Measurements from ENCODE around the gene XYLT1. TPM values are rescaled to one million over a fixed set of nuclear protein-coding genes. Genes with fewer than 3 reads are reported as not detected.

The XYLT1 gene
- total and polyA plus RNA-seq, 8 donors, result 6.0 to 8.4 (median 7.3) TPM

DNA sequence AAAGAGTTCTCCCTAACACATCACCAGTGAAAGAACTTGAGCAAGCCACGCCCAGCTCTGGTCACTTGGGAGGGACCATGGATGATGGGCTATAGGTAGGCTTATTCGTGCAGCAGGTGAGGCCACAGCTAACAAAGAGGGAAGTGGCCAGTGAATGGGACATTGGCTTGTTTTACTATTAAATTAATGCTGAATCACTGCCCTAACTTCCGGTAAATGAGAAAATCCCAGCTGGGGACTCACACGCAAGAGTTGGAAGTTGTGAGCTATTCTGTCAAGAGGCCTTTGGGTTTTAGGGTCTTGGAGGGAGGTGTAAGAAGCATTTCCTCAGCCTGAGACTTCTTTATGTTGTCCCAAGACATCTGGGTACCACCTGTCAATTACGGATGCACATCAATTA is 315.3 kb downstream of the XYLT1 start:
- TF ChIP-seq, protein P1, sequence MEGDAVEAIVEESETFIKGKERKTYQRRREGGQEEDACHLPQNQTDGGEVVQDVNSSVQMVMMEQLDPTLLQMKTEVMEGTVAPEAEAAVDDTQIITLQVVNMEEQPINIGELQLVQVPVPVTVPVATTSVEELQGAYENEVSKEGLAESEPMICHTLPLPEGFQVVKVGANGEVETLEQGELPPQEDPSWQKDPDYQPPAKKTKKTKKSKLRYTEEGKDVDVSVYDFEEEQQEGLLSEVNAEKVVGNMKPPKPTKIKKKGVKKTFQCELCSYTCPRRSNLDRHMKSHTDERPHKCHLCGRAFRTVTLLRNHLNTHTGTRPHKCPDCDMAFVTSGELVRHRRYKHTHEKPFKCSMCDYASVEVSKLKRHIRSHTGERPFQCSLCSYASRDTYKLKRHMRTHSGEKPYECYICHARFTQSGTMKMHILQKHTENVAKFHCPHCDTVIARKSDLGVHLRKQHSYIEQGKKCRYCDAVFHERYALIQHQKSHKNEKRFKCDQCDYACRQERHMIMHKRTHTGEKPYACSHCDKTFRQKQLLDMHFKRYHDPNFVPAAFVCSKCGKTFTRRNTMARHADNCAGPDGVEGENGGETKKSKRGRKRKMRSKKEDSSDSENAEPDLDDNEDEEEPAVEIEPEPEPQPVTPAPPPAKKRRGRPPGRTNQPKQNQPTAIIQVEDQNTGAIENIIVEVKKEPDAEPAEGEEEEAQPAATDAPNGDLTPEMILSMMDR (IDR thresholded peaks at IDR 0.05), result no peak
- H3K4me1 ChIP-seq, result no peaks in the 10 kb centered on the region
- H3K27me3 ChIP-seq, result no peaks in the 10 kb centered on the region
- DNase-seq (no peak), ATAC-seq (no peak)
- H3K27ac ChIP-seq, result no peak overlapping the region
- H3K9me3 ChIP-seq, result no peaks in the 10 kb centered on the region
- intact Hi-C loops (cut with DNase I), result no loop called here
- H3K4me3 ChIP-seq, result no peak overlapping the region
- H3K36me3 ChIP-seq, result no peaks in the 10 kb centered on the region

DNA sequence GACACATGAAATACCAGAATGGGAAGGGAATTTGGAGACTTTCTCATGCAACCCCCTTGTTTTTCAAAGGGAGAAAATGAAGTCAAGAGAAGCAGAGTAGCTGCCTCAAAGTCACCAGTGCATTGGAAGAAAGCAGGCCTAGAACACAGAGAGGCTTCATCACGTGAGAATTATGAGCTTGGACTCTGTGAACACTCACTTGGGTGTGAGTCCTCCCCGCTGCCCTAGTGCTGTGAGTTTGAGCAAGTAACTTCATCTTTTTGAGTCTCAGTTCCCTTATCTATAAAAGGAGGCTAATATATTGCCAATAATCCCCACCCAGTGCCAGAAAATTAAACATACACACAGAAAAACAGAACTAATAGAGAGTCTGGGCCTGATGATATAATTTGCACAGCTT is 315.8 kb downstream of the XYLT1 start:
- intact Hi-C loops (cut with DNase I), result no loop called here
- peak; percentile 63 for ATAC-seq
- TF ChIP-seq, protein P1 (IDR thresholded peaks at IDR 0.05), result no peak

DNA sequence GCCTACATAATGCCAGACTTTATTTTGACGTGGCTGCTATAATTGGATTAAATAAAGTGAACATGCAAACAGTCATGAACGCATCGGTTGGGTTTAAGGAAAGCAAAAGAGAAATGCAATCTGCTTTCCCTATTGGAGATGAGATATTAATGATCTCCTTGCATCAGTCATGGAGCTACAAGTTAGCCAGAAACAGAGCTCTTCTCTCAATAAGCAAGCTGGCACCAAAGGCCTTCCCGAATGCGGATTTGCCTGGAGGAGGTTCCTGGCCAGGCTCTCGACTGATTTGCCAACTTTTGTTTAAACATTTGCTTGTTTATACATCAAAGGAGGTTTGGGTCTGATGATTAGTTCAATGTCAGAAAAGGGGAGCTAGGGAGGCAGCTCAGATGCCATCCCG is 318.4 kb downstream of the XYLT1 start:
- H3K4me1 ChIP-seq, result no peaks in the 10 kb centered on the region
- H3K36me3 ChIP-seq, result no peaks in the 10 kb centered on the region
- intact Hi-C loops (cut with DNase I), result no loop called here
- no peaks in the 10 kb centered on the region for H3K27me3 ChIP-seq
- ATAC-seq (no peak), DNase-seq (no peak)
- TF ChIP-seq, protein P1 (IDR thresholded peaks at IDR 0.05), result no peak
- H3K9me3 ChIP-seq, result no peaks in the 10 kb centered on the region
- H3K27ac ChIP-seq, result no peak overlapping the region
- no peak overlapping the region for H3K4me3 ChIP-seq

More for the DNA sequence above, 315.8 kb downstream of the XYLT1 start:
- no peak for DNase-seq
- Histone ChIP-seq H3K4me3 (no peak overlapping the region), H3K9me3 (no peaks in the 10 kb centered on the region), H3K27ac (no peak overlapping the region), H3K36me3 (no peaks in the 10 kb centered on the region), H3K4me1 (no peaks in the 10 kb centered on the region), H3K27me3 (no peaks in the 10 kb centered on the region)

DNA sequence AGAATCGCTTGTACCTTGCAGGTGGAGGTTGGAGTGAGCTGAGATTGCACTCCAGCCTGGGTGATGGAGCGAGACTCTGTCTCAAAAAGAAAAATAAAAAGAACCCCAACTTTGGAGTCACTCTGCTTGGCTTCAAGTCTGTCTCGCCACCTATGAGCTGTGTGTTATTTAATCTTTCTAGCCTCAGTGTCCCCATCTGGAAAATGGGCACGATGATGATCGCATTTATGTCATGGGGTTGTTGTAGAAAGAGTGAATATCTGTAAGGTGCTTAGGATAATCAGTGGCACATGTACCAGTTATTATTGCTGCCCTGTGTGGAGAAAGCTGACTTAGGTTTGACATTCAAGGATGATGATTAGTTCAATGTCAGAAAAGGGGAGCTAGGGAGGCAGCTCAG is 319.4 kb downstream of the XYLT1 start:
- Histone ChIP-seq H3K27ac (no peak overlapping the region), H3K9me3 (no peaks in the 10 kb centered on the region), H3K4me3 (no peak overlapping the region), H3K4me1 (no peaks in the 10 kb centered on the region), H3K27me3 (no peaks in the 10 kb centered on the region), H3K36me3 (no peaks in the 10 kb centered on the region)
- intact Hi-C loops (cut with DNase I), result no loop called here
- DNase-seq (no peak), ATAC-seq (no peak)
- TF ChIP-seq, protein P1 (IDR thresholded peaks at IDR 0.05), result no peak

DNA sequence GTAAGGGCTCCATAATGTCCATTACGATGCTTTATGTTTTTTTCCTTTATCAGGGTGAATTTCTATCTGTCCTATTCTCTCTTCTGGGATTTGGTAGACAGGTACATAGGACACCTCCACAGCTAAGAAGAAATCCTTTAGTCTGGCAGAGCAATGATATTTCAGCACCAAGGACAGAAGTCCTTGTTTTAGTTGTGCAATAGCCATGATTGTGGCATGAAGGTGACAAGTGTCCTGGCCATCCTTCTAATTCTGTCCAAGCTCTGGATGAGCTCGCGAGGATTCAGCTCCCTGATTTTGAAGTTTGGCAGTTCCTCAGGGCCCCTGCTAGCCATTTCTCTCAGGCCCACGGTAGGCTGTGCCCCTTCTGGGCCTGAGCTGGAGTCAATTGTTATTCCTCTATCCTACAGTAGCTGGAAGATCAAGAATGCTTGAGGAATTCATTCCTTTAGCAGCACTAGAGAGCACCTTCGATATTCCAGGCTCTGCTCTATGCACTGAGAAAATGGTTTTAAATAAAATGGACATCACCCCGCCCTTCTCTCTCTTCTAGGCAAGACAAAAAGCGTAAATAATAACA is 320.8 kb downstream of the XYLT1 start:
- TF ChIP-seq, protein P1 (IDR thresholded peaks at IDR 0.05), result no peak
- DNase-seq, result peak in 1 of 4 donors; percentile 7
- Histone ChIP-seq H3K4me3 (no peak overlapping the region), H3K4me1 (no peaks in the 10 kb centered on the region), H3K9me3 (no peaks in the 10 kb centered on the region), H3K27ac (no peak overlapping the region), H3K27me3 (no peaks in the 10 kb centered on the region), H3K36me3 (no peaks in the 10 kb centered on the region)
- no peak for ATAC-seq
- intact Hi-C loops (cut with DNase I), result no loop called here
